IPS-18a (cell line): ENCODE data around the gene KLHL22.

Experiments used
- H3K27ac ChIP-seq: one replicate; pipeline ENCODE4 v1.5.1; 2013; ENCODE audit warnings: low read length
- H3K27me3 ChIP-seq: one replicate; pipeline ENCODE4 v1.6.1; 2013; ENCODE audit warnings: mild to moderate bottlenecking, low read length; ENCODE audit not compliant: control insufficient read depth, insufficient read depth
- H3K36me3 ChIP-seq: one replicate; pipeline ENCODE4 v1.6.1; 2013; ENCODE audit warnings: low read depth, low read length; ENCODE audit not compliant: control insufficient read depth
- H3K4me1 ChIP-seq: one replicate; pipeline ENCODE4 v1.6.1; 2013; ENCODE audit warnings: low read depth, low read length; ENCODE audit not compliant: control insufficient read depth
- H3K4me3 ChIP-seq: one replicate; pipeline ENCODE4 v1.5.1; 2013; ENCODE audit warnings: low read length
- H3K9ac ChIP-seq: one replicate; pipeline ENCODE4 v1.6.1; 2013; ENCODE audit warnings: mild to moderate bottlenecking, low read length, moderate library complexity
- H3K9me3 ChIP-seq: one replicate; pipeline ENCODE4 v1.6.1; 2013; ENCODE audit warnings: low read depth, low read length; ENCODE audit not compliant: control insufficient read depth

Gene KLHL22

DNA sequence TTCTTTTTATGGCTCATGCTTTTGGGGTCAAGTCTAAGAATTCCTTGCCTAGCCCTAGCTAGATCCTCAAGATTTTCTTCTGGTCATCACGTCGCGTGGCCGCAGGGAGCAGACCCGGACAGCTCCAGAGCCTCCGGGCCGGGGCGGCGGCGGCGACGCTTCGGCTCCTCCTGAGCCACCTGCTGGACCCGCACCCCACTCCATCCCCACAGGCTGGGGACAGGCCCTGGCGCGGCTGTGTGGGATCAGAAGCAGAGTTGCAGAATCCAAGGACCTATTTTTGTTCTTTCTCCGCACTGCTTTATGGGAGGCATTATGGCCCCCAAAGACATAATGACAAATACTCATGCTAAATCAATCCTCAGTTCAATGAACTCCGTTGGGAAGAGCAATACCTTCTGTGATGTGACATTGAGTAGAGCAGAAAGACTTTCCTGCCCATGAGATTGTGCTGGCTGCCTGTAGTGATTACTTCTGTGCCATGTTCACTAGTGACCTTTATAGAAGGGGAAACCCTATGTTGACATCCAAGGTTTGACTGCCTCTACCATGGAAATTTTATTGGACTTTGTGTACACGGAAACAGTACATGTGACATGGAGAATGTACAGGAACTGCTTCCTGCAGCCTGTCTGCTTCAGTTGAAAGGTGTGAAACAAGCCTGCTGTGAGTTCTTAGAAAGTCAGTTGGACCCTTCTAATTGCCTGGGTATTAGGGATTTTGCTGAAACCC, 45.6 kb downstream of the KLHL22 start:
- Histone ChIP-seq H3K4me3 (no peak overlapping the region), H3K27ac (no peak overlapping the region), H3K27me3 (no peaks in the 10 kb centered on the region), H3K36me3 (no peaks in the 10 kb centered on the region), H3K9ac (no peak overlapping the region), H3K4me1 (no peaks in the 10 kb centered on the region), H3K9me3 (no peaks in the 10 kb centered on the region)

DNA sequence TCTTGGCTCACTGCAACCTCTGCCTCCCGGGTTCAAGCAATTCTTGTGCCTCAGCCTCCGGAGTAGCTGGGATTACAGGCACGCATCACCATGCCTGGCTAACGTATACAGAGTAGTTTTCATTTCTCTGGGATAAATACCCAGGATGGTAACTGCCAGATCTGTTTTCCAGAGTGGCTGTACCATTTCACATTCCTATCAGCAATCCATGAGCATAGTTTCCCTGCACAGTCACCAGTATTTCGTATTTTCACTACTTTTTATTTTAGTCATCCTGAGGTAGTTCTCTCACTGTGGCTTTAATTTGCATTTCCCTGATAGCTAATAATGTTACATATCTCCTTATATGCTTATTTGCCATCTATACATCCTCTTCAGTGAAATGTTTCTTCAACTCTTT, 47.0 kb downstream of the KLHL22 start:
- H3K36me3 ChIP-seq, result no peaks in the 10 kb centered on the region
- H3K4me3 ChIP-seq, result no peak overlapping the region
- no peaks in the 10 kb centered on the region for H3K4me1 ChIP-seq
- no peak overlapping the region for H3K27ac ChIP-seq
- H3K9ac ChIP-seq, result no peak overlapping the region
- H3K27me3 ChIP-seq, result no peaks in the 10 kb centered on the region
- H3K9me3 ChIP-seq, result no peaks in the 10 kb centered on the region

DNA sequence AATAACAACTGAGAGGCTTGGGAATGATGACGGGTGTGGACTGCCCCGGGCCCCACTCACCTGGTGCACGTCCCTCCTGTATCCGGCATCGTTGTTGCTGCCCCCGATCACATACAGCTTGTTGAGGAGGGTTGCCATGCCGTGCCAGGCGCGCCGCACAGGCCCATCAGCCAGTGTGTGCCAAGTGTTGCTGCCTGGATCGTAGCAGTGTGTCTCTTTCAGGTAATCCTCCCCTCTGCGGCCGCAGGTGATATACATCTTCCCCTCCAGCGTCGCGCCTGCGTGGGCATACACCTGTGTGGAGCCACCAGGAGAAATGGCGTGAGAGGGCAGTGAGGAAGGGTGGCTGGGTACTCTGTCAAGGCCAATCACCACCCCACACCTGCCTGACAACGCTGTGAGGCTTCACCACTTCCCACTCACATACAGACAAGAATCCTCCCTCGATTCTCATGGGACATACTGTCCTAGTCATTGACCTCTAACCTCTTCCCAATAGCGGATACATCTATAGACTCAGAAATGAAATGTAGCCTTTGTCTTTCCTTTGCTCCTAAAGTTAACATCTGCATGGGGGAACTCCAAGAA, 49.1 kb downstream of the KLHL22 start:
- Histone ChIP-seq H3K27me3 (no peaks in the 10 kb centered on the region), H3K9ac (no peak overlapping the region), H3K9me3 (no peaks in the 10 kb centered on the region), H3K36me3 (no peaks in the 10 kb centered on the region), H3K4me1 (no peaks in the 10 kb centered on the region), H3K4me3 (no peak overlapping the region), H3K27ac (no peak overlapping the region)

DNA sequence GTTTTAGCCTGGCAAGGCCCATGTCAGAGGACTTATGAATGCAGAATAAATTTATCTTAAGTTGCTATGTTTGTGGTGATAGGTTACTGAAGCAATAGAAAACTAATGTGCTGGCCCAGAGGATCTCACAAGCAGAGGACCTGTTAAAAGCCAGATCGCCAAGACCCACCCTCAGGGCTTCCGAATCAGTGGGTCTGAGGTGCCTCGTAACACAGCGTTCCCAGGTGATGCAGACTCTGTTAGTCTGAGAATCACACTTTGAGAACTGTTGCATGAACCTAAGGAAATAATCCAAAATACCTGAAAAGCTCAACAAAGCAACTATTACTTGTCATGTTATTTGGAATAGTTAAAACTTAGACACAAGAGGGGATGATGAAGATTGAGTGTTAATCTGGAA, 51.3 kb downstream of the KLHL22 start:
- Histone ChIP-seq H3K4me1 (no peaks in the 10 kb centered on the region), H3K9ac (no peak overlapping the region), H3K27ac (no peak overlapping the region), H3K36me3 (no peaks in the 10 kb centered on the region), H3K4me3 (no peak overlapping the region), H3K27me3 (peaks cover 7% of the 10 kb centered on the region), H3K9me3 (no peaks in the 10 kb centered on the region)

DNA sequence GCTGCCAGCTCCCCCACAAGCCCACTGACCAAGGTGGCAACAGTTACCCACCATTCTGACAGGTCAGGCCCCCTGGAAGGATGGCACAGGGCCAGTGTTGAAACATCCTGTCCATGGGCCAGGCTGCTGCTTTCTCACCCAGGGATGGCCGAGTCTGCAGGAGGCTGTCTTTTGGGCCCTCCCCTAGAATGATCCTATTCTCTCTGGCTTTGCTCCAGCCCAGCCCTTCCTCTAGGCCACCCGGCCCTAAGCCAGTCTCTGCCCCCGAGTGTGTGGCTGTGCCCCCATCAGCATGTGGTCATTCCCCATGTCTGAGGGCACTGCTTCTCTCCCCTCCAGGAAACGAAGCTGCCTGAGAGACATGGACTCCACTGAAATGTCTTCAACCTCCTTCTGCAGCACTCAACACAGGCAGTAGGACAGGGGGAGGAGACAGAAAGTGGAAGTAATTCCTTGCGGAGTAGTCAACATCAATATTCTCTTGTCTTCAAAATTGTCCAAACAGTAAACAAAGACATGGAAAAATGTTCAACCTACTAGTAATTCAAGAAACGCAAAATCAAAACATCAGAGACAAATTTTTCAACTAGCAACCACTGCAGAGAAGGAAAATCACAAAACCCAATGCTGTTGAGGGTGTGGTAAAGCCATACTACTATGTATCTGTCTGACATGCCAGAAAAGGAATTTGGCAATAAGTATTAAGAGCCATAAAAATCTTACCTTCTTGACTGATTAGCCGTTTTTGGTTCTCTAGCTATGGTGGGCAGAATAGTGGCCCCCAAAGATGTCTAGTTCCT, 52.9 kb downstream of the KLHL22 start:
- Histone ChIP-seq H3K27me3 (peaks cover 22% of the 10 kb centered on the region), H3K36me3 (no peaks in the 10 kb centered on the region), H3K27ac (no peak overlapping the region), H3K4me1 (no peaks in the 10 kb centered on the region), H3K9ac (no peak overlapping the region), H3K4me3 (no peak overlapping the region), H3K9me3 (no peaks in the 10 kb centered on the region)

DNA sequence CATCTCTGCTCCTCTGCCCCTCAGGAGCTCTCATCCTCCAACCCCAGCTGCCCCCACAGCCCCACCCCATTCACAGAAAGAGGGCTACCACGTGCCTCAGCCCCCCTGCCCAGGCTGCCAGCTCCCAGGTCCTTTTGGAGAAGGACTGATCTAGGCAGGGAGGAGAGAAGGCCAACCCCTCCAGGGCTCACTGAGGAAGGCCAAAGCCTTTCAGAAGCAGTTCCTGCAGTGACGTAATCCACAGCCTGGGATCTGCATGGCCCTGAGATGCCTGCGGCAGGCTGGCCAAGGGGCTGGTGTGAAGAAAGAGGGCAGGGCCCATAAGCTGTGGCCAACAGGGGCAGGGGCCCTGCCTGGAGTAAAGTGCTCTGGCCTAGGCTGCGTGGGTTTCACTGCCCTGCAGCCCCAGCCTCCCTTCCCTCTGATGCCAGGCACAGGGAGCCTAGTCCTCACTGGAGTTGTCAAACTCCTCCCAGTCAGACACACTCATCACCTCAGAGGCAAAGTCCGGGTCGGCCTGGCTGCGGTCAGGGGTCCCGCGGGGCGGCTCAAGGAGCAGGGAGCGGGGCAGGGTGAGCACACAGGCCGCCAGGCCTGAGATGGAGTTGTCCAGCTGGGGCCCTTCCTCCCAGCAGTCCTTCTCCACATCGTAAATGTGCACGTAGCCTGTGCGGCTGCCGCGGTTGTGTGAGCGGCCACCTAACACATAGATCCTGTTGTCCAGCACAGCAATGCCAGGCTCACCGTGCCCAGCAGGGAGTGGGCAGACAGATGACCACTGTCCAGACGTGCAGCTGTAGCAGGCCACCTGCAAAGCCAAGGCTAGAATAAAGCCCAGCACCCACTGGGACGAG, 53.7 kb downstream of the KLHL22 start:
- Histone ChIP-seq H3K9ac (no peak overlapping the region), H3K27ac (no peak overlapping the region), H3K27me3 (peaks cover 29% of the 10 kb centered on the region), H3K36me3 (no peaks in the 10 kb centered on the region), H3K4me1 (no peaks in the 10 kb centered on the region), H3K9me3 (no peaks in the 10 kb centered on the region), H3K4me3 (no peak overlapping the region)

DNA sequence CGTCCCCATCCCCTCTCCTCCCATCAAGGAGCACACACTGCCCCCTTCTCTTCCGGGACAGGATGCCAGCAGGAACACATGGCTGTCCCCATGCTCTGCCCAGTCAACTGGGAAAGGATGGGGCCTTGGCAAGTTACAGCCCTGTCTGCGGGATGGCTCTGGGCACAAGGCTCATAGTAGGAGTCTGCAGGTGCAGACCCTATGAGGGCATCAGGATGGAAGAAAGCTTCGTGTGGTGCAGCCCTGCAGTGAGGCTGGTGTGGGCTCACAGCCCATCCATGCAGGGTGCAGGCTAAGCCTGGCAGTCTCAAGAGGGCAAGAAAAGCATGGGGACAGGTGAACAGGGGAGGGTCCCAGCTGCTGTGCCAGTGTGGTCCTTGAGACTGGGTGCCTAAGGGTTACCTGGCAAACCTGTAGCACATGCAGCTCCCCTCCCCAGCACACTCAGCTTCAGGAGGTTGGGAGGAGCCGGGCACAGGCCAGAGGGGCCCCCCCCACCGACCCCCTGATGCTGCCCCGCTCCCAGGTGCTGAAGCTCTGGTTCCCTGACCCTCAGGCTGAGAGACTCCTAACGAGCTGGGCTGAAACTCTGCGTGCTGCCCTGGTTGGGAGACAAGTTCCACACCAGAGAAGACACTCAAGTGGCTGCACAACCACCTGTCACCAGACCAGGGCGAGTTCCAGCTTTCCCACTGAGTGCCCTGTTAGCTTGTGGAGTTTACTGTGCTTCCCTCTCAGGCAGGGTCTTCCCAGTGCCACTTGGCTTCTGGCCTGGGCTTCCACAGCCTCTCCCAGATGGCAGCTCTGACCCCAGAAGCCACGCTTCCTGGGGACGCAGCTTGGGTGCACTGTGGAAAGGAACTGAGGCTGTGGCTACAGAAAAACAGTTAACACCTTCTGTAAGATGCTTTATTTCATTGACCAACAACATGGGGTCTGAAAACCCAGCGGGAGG, 54.7 kb downstream of the KLHL22 start:
- Histone ChIP-seq H3K4me3 (no peak overlapping the region), H3K36me3 (no peaks in the 10 kb centered on the region), H3K9ac (no peak overlapping the region), H3K9me3 (no peaks in the 10 kb centered on the region), H3K4me1 (no peaks in the 10 kb centered on the region), H3K27ac (no peak overlapping the region), H3K27me3 (peaks cover 38% of the 10 kb centered on the region)

DNA sequence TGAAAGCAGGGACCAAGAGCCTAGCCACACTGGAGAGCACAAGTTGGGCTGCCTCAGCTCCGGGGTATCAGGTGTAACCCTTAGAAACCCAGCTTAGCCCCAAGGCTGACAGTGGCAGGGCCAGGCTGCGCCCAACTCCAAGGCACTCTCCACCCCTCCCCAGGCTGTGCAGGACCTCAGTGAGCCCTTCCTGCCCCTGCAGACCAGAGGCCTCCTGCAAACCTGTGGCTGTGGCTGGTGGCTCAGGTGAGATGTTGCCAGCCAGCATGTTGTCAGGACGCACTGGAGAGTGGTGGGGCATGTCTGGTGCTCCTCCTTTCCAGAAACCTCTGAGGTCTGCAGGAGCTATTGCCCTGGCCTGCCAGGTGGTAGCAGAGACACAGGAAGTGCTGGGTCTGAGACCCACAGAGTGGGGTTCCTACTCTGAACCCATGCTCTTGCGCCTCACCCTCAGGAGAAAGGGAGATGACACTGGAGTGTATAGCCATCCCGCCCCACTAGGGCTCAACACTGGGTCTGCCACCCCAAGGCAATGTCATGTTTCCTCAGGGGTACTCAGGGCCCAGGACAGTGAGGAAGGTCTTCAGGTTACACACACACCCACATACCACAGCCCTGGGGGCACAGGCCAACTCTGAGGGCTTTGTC, 55.5 kb downstream of the KLHL22 start:
- no peaks in the 10 kb centered on the region for H3K4me1 ChIP-seq
- H3K9me3 ChIP-seq, result no peaks in the 10 kb centered on the region
- peaks cover 47% of the 10 kb centered on the region for H3K27me3 ChIP-seq
- no peaks in the 10 kb centered on the region for H3K36me3 ChIP-seq
- H3K9ac ChIP-seq, result no peak overlapping the region
- H3K27ac ChIP-seq, result no peak overlapping the region
- no peak overlapping the region for H3K4me3 ChIP-seq

DNA sequence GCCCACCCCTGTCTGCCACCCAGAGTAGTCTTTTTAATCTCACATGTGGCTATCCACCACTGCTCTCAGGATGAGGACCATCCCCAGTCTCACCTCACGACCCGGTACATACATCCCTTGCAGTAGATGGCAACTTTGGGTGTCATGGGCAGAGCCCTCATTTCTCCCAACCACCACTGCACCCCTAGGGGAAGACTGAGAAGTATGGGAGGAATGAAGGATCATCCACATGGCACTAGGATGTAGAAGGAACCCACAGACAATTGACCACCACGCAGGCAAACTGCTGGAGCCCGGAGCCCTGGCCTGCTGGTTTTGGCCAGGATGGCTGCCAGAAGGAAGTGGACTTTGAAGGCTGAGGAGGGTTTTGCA, 56.1 kb downstream of the KLHL22 start:
- H3K4me1 ChIP-seq, result no peaks in the 10 kb centered on the region
- no peak overlapping the region for H3K27ac ChIP-seq
- H3K36me3 ChIP-seq, result no peaks in the 10 kb centered on the region
- no peak overlapping the region for H3K4me3 ChIP-seq
- peaks cover 52% of the 10 kb centered on the region for H3K27me3 ChIP-seq
- no peak overlapping the region for H3K9ac ChIP-seq
- no peaks in the 10 kb centered on the region for H3K9me3 ChIP-seq

DNA sequence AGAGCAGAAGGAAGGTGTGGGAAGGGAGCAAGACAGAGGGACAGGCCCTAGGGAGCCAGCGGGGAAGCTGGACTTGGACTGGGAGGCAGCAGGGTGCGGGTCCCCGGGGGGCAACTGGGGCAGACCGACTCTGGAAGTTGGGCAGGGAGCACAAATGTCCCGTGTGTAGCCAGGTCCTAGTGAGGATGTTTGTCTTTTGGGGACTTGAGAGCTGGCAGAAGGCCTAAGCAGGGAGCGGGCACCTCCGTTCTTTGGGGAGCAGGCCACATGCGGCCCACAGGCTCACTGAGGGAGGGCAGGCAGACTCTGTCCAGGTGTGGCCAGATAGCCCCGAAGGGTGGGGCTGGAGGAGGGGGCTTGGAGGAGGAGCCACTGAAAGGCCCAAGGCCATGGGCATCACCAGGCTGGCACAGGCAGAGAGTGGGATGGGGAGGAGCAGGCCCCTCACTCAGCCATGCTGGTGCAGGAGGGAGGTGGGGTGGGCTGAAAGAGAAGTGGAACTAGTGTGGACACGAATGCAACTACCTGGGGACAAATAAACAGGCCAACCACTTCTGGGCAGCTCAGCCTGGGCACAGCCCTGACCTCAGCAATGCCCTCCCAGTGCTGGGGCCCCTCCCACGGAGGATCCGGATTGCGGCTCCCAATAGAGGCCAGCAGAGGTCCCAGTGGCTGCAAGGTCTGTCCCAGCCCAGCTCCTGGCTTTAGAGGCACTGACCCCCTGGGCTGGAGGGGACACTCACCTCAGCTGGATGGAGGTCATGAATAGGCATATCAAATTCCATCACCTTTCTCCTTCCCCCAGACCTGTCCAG, 56.7 kb downstream of the KLHL22 start:
- peaks cover 58% of the 10 kb centered on the region for H3K27me3 ChIP-seq
- no peak overlapping the region for H3K4me3 ChIP-seq
- no peak overlapping the region for H3K9ac ChIP-seq
- H3K4me1 ChIP-seq, result no peaks in the 10 kb centered on the region
- H3K27ac ChIP-seq, result no peak overlapping the region
- H3K9me3 ChIP-seq, result no peaks in the 10 kb centered on the region
- no peaks in the 10 kb centered on the region for H3K36me3 ChIP-seq
